Amygdala (tissue), 56 donors: Measurements from ENCODE around the gene VGF.
A peak's percentile ranks its signal among the peaks of the same experiment; 100 is the strongest.

Source experiments
- DNase-seq, 56 donors: peaks; one replicate each; lab custom pipeline; 2025; lab: John Stamatoyannopoulos, UW

The VGF gene

DNA sequence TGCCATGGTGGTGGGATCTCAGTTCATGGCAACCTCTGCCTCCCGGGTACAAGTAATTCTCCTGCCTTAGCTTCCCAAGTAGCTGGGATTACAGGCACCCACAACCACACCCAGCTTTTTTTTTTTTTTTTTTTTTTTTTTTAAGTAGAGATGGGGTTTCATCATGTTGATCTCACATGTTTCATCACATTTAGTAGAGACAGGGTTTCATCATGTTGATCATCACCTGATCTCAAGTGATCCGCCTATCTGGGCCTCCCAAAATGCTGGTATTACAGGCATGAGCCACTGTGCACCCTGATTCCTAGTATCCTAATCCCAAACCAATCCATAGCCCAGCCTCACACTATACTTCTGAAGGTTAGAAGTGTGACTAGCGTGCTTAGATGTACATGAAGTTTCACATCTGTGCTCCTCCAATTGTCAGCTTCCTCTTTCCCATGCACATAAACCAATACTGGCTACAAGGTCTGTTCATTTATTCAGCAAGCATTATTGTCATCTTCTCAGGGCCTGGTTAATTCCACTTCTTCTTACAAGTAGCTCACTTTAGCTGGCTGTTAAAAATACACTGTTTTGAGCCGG lies 21.6 kb upstream of the VGF start:
- no peak for DNase-seq

DNA sequence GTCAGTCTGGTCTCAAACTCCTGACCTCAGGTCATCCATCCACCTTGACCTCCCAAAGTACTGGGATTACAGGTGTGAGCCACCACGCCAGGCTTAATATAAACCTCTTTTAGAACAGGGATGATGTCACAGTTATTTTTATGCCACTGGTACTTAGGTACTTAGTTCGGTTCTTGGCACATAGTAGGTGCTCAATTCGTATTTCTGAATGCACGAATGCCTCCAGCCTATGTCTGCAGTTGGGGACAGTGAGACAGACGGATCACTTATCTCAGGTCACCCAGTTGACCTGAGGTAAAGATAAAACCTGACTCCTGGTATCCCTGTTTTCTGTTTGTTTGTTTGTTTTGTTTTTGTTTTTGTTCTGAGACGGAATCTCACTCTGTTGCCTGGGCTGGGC lies 20.8 kb upstream of the VGF start:
- no peak for DNase-seq

DNA sequence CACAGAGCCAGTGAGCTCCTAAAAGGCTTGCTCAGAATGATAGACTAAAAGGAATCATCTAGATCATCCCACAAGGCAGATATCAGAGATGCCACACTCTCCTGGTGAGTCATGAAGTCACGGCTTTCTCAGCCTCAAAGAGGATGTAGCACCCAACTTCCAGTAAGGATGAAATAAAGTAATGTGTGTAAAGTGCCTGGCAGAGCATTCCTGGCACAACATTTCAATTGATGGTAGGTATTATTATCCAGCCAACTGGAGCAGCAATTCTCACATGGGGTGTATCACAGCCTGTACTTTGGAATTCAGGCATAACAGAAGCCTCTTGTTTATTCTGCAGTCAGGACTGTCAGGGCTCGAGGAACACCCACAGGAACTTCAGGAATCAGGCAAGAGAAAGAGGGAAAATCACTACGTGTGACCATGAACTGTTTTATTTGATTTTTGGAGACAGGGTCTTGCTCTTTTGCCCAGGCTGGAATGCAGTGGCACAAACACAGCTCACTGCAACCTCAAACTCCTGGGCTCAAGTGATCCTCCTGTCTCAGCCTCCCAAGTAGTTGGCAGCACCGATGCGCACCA lies 20.0 kb upstream of the VGF start:
- peak in 3 of 56 donors; percentile 6 to 20 (median 8) for DNase-seq

DNA sequence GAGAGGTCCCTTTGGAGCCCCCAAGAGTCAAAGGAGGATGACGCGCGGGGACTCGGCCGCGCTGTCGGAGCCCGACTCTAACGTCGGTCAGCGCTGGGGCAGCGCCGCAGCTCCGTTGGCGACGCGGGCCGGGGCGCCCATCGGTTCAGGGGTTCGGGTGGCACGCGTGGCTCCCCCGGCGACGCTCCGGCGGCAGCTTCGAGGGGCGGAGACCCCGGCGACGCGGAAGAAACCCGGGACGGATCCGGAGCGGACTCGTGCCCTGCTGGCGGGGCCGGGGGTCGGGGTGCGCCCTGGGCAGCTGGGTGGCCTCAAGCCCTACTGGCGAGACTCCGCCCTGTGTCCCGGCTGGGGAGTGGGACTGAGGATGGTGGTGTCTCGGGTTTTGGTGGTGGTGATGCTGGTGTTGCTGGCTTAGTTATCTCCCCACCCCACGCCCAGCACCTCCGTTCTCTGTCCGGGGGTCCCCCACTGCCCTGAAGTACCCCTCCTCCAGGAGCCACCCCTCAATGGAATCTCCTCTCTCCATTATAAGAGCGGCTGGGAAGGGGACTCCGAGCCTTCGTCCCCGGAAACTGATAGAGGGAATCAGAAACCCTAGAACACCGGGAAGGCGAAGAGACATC lies 14.9 kb upstream of the VGF start, which contains the start of gene NAT16:
Gene NAT16, minus strand, starts transcription at position 164 of the 626 bp plus-strand sequence. CDS start 5,486 bp downstream, outside the sequence.
- no peak for DNase-seq

DNA sequence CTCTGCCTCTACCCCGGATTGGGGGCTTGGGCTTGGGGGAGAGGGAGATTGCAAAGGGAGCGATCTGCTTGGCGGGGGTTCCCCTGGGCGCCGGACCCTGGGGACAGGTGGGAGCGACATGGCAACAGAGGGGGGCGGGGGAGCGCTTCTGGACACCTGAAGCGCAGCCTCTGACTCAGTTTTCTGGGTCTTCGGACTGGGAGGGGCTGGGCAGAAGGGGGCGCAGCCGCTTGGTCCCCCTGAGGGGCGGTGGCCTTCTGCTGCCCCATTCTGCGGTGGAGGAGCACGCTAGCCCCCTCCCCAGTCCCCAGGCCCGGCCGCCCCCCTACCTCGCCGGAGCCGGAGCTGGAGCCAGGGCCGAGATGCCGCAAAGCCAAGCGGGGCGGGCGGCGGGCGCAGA lies 14.3 kb upstream of the VGF start:
- no peak for DNase-seq

DNA sequence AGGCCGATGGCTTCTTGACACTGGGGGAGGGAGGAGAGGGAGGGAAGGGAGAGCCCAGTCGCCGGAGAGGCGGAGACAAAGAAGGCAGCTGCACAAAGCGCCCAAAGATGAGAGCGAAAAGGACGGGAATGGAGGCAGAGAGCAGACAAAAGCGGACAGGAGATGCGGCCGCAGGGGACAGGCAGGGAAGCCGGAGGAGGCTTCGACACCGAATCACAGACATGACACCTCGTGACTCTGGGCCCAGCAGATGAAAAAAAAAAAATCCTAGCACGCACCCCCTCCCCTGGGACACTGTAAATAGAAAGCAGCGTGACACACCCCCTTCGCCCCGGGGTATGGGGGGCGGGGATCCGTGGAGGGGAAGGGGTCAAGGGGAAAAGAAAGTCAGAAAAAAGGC lies 13.7 kb upstream of the VGF start:
- no peak for DNase-seq

DNA sequence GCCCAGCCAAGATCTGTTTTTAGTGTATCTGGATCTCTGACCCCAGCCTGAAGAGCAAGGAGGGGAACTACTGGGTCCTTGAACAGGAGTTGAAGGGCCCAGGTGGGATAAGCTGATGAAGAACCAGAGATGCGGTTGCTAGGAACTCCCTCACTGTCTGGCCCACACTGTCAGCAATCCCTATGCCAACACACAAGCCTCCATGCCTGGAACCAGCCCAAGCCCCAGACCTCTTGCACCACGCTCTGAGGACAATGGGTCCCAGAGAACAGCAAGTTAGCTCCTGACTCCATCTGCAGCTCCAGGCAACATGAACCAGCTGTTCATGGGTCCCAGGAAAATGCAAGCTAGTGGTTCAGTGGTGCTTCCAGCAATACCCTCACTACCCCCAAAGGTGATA lies 12.3 kb upstream of the VGF start:
- DNase-seq: no peak

DNA sequence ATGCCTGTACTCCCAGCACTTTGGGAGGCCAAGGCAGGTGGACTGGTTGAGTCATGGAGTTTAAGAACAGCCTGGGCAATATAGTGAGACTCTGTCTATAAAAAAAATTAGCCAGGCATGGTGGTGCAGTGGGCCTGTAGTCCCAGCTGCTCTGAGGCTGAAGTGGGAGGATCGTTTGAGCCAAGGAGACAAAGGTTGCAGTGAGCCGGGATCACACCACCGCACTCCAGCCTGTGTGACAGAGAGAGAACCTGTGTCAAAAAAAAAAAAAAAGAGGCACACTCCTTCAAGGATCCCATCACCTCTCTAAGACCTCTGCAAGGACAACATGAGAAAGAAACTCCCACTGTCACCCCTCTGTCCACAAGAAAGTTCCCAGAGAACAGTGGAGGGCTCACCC lies 10.3 kb upstream of the VGF start:
- DNase-seq: no peak

DNA sequence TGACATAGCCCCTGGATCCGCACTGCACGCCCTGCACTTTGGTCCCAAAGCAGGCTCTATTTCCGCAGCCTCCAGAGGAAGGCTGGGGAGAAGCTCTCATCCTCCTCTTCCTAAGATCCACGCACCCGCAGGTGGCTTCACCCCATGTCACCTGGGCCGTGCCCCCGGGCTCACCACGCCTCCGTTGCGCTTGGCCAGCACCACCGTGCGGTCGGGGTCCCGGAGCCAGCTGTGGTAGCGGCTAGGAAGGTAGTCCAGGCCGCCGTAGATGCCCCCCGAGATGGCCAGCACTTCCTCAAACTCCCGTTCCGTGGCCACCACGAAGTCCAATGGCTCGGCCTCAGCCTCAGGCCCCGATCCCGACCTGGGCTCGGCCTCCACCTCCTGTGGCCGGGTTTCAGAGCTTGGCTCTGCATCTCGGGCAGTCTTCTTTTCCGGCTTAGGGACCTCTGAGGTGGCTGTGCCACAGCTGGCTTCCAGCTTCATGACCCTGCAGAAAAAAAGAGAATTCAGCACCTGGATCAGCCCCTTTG lies 9.0 kb upstream of the VGF start:
- no peak for DNase-seq

DNA sequence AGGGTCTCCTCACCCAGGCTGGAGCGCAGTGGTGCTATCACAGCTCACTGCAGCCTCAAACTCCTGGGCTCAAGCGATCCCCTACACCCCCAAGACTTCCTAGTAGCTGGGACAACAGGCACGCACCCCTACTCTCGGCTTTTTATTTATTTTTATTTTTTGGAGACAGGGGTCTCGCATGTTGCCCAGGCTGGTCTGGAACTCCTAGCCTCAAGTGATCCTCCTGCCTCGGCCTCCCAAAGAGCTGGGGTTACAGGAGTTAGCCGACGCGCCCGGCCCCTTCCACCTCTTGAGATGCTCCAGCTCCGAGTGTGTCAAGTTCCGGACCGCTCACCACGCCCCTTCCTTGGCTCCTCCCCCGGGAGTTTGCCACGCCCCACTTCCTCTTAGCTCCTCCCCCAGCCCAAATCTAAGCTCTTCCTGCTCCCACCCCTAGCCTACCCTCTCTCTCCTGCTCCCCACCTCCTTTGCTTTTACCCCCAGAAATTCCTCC lies 8.4 kb upstream of the VGF start:
- no peak for DNase-seq

DNA sequence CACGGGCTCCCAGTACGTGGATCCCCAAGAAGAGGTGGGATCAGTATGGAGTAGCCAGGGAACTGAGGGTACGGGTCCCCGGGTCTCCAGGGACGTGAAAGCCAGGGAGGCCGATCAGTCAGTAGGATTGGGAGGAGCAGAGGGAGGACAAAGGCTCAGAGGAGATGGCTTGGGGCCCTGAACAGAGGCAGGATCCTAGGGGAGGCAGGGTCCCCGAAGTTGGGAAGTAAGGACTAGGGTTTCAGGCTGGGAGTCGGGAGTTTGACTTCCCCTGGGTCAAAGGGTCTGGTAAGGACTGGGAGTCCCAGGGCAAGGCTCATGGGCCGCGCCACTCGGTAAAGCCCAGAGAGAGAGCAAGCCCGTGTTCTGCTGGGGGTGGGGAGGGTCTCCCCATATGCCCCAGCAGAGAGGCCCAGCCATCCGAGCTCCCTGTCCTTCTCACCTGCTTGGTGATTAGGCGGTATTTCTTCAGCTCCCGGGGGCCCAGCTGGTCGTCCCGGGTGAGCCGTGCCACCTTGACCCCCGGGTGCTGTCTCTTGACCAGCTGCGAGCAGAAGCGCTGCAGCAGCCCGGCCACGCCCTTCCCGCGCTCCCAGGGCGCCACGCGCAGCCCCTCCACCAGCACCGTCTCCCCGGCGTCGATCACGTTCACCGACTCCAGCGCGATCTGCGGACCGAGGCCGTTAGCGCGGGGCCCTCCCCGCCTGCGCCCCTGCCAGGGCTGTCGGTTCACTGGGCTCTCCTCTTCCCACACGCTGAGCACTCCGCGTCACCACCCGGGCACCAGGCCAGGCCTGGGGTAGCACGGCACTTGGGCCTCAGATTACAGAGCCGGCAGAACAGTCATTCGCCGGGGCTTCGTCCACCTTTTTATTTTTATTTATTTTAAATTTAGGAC lies 7.7 kb upstream of the VGF start:
- peak in 3 of 56 donors; percentile 25 to 43 (median 35) for DNase-seq

DNA sequence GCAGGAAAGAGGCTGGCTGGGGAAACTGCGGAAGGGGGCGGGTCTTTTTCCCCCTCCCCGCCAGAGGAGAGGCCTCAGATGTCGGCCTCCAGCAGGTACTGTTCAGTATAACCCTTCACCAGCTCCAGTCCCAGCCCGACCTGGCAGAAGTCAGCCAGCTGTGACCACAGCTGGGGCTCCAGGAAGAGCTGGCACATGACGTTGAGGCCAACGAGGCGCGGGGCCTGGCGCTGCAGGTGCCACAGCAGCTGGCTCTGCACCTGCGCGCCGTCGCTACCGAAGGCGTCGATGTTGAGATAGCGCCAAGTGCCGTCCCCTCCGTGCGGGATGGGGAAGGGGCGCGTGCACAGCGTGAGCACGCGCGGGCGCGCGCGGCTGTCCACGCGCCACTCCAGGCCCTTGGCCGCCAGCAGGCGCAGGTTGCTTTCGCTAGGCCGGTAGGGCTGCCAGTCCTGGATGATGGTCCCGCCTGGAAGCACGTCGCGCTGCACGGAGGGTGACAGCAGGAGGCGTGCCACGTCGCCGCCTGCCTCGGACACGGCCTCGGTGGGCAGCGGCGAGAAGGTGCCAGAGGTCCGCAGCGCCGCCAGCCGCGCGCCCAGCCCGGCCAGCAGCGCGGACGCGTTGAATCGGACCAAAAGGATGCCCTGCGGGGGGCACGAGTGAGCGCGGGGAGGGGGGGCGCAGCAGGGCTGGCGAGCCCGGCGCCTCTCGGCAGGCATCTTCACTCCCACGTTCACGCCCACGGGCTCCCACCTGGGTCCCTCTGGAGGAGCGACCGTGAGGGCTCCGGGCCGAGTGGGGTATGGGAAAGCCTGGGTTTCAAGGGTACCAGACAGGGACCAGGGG lies 6.9 kb upstream of the VGF start:
- no peak for DNase-seq

DNA sequence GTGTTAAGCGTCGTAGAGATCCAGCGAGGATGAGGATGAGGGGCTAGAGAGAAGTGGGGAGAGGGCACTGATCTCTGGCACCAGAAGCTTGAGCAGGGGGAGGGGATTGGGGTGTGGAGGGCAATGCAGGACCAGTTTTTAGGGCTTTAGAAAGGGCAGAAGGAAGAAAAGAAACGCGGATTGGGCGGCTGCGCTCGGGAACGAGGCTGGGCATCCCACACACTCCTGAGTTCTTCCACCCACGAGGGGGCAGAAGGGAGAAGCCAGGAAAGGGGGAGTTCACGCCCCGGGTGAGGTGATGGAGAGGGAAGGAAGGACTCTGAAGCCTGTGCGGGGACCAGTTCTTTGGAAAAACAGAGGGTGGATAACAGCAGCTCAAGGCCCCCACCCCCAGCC lies 6.1 kb upstream of the VGF start:
- DNase-seq: no peak

DNA sequence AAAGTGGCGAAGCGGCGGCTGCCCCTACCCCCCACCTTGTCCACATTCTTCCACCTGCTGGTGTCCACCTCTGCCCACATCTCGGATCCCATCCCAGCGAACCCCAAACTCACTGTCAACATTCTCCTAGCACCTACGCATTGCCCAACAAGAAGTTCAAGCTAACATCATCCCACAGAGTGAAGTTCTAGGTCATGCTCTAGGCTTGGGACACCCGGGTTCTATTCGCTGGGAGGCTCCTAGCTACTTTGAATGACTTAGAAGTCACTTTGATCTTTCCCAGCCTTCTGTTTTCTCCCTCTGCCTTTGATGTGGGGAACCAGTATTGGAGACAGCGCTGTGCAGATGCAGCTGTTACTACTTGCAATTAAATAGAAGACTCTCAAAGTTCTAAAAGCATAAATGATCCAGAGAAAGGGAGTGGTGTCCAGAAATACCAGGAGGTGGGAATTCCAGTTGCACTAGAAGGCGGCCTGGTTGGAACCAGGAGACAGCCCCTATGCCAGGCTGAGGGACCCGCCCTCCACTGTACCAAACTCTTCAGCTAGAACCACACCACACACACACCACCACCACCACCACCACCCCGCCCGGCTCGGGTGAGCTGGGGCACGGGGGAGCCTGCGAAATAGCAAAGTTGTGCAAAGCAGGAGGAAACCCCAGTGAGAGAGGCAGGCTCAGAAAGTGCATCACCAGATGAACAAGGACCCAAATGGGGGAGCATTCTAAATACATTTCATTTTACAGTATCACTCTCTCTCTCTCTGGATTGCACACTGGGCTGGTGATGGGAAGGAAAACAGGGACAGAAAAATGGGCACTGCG lies 5.5 kb upstream of the VGF start:
- DNase-seq: no peak

DNA sequence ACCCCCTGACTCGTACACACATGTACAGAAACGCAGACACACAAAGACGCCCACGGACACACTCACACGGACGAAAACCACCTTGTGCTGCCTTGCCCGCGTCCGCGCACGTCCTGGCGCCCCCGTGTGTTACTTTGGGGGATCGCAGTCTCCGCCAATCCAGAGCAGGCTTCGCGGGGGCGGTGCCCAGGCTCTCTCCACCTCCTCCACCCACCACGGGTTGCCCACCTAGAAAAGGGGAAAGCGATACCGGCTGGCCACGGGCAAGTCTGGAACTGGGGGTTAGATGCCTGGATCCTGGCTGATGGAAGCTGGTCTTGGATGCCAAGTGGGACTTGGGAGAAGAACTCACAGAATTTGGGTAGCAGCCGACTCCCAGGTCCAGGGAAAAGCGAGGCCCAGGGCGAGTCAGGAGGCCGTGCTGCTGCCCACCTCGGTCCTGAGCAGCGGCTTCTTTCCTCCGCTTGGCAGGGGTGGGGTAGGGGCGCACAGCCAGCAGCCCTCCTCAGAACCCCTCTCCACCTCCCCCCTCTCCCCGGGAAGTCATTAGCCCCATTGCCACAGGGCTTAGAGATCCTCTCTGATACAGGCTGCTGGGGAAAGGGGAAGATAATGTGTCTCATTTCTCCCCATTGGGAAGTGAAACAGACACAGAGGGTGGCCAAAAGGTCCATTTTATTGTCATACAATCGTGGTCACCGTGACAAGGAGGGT lies 4.6 kb upstream of the VGF start:
- peak in 38 of 56 donors; percentile 5 to 74 (median 38) for DNase-seq

DNA sequence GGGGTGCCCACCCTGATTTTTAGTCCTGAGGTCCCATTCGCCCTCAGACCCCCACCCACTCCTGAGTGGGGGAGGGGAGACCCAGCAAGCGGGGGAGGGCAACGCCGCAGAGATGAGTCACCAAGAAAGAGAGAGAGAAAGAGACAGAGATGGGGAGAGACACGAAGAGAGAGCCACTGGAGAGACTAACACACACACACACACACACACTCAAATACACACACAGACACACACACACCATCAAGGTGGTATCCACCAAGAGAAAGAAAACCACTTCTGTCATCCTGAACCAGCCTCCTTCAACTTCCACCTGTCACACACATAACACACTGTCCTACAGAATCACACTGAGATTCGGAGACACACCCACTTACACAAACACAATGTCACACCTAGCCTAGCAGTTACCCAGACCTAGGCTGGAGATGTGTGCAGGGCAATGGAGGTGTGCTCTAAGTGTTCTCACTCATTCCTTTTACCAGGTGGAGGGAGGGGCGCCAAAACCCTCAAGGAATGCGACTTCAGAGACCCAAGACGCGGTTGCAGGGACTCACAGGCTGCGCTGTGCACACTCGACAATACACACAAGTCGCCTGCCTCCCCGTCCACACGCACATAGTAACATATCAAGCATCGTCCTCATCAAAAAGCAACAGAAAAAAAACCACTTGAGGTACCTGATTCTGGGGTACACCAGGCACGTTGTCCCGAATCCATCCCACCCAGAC lies 3.9 kb upstream of the VGF start:
- no peak for DNase-seq

DNA sequence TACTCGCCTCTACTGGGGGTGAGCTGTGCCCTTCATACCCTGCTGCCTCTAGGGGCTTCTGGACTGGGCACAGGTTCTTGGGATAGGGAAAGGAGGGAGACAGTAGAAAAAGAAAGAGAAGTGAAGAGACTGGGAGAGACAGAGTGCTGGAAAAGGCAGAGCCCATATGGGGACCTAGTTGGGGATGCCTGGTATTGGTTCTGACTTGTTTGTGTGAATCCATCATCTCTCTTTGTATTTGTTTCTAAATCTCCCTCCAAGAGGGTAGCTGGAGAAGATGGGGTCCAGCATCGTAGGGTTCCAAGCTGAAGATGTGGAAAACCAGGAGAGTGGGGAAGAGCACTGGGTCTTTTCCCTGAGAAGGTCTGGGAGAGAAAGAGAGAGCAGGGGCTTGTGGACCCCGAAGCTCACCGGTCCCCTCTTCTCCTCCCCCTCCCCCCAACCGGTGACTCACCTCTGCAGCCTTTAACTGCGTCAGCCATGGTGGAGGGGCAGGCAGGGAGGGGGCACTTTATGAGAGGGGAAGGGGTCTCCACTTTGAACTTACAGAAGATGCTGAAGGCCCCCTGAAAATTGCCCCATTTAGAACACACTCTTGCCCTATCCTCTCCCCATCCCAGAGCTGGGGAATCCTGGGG lies 3.2 kb upstream of the VGF start:
- DNase-seq: no peak
